Thoracic aorta endothelial cell (primary cell): ENCODE results near the gene TMEM86B. TPM values are rescaled to one million over a fixed set of nuclear protein-coding genes. Genes with fewer than 3 reads are reported as not detected.

Experiments
- small RNA-seq: library from RNA; depleted of rRNA; stranded (forward); fragments of <200 nt; gene quantifications from one replicate; pipeline ENCODE3, GENCODE V24; 2012
- total RNA-seq: library from RNA; depleted of rRNA; stranded (reverse); fragments of >200 nt; gene quantifications from 2 replicates; pipeline ENCODE4 v1.2.3, GENCODE V29; 2012

The TMEM86B gene, protein sequence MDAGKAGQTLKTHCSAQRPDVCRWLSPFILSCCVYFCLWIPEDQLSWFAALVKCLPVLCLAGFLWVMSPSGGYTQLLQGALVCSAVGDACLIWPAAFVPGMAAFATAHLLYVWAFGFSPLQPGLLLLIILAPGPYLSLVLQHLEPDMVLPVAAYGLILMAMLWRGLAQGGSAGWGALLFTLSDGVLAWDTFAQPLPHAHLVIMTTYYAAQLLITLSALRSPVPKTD
- total RNA-seq, result 1.4 and 1.7 TPM in 2 replicates

DNA sequence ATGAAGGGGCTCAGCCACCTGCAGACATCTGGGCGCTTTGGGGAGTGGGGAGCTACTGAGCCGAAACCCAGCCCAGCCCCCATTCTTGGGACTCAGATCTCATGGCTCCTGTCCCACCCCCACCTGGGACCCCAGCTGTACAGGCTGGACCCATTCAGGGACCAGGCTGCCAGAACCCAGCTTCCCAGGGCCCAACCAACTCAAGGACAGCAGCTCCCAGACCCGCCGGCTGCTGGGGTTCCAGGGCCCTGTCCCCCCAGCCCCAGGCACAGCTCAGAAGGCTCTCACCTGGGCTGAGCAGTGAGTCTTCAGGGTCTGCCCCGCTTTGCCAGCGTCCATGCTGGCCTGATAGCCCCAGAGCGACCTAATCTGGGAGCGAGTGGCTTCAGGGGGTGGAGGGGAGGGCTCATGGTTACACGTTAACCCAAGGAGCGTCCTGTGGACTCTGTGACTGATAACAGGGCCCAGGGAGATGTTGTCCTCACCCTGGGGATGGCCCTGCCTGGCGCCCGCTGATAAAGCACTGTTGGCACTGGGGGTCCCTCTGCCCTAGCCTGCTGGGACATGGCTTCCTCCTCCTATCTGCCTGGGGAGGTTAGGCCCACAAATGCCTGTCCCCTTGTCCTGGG, at the start of gene TMEM86B:
Gene TMEM86B (minus strand): TSS at position 361 of the 629 bp plus-strand sequence. CDS start 22 bp downstream, at position 339.

DNA sequence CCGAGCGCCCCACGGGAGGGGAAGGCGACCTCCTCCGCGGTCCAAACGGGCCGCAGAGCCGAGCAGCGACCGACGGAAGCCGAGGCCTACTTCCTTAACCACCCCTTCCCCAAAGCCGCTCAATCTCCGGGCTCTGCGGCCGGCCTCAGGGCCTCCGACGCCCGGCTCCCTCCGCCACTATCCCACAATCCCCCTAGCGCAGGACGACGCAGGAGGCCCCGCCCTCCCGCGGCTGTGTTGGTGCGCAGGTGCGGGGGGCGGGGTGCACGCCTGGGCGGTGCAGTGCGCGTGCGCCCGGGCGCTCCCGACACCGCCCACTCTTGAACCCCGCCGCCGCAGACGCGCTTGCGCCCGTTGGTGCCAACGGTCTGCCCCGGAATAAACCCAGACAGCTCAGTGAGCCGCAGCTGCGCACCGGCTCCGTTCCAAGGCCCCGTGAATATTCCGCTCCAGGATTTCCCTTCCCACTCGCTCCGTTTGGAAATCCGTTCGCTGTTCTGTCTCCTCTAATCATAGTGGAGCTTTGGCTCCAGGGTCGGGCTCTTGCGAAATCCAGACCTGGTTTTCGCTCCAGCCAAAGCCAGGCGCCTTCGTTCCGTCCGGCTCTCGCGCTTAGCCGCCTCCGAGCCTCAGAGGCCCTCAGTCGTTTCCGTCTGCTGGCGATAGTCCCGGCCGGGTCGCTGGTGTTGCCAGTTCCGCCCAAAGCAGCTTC, 30.4 kb upstream of the TMEM86B start, which contains the start of gene PPP6R1:
Gene PPP6R1 (minus strand): TSS at position 190 of the 712 bp plus-strand sequence. CDS start 11,914 bp downstream, outside the sequence.

DNA sequence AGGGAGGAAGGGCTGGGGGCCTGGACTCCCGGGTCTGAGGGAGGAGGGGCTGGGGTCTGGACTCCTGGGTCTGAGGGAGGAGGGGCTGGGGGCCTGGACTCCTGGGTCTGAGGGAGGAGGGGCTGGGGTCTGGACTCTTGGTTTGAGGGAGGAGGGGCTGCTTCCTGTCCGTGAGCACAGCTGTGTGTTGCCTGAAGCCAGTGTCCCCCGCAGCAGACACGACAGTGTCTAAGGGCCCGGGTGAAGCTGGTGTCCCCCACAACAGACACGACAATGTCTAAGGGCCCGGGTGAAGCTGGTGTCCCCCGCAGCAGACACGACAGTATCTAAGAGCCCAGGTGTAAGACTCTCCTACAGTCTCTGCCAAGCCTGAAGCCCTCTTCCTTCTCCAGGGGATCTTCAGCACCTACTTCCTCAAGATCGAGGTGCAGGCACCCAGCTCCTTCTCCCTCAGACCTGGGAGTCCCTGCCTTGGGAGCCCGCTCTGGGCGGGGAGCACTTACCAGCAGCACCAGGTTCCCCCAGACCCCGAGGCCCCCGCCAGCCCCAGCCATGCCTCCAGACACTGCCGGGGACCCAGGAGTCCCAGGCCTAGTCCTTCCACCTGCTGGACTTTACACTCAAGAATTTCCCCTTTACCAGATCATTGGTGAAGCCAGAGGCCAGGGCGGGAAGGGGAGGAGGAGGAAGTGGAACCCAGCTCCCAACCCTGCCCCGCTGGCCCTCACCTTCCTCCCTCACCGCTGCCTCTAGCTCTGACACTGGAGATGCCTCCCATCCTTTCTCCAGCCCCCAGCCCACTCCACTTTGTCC, 19.5 kb downstream of the TMEM86B start, which contains the start of gene PTPRH:
Gene PTPRH (minus strand): TSS at position 622 of the 813 bp plus-strand sequence. CDS start 68 bp downstream, at position 554.

DNA sequence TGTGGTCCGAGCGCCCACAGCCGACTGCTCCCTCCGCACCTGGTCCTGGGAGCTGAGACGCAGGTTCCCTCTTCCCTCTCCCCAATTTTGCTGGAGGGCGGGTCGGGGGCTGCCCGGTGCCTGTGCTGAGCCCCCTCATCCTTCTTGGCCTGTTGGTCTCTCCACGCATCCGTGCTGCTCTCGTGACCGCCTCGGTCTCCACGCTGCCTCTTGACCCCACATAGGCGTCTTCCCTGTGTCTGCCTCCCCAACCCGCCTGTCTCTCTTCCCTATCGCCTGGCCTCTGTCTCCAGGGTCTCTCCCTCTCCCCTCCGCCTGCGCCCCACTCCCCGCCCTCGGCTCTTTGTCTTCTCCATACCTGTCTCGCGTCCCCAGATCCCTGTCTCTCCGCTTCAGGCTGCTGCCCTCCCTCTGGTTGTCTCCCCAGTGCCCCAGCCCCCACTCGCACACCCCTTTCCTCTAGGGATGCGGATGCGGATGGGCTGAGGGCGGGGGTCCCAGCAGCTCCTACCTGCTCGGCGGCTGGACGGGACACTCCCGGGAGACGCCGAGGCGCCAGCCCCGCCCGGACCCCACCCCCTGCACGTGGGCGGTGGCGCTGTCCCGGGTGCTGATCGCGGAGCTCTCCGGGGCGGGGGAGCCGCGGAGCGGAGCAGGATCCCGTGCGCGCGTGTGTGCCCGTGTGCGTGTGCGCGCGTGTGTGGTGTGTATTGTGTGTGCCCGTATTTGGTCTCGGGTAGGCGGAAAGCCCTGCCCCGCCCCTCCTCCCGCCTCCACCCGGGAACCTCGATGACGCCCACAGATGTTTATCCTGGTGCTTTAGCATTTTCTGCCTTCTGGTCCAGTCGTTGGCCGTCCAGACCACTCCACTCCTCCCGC, 48.7 kb downstream of the TMEM86B start, which contains the start of gene SYT5:
Gene SYT5 (minus strand): TSS at position 684 of the 879 bp plus-strand sequence. CDS start 1,248 bp downstream, outside the sequence.

Small RNA genes lying within 50 kb of the gene (small RNA-seq; reads per million reads assigned to genes)
- gene MIR6802, result not detected
- gene MIR6803, result not detected
- gene MIR6804, result not detected

Other genes with a start within 250 kb of the TMEM86B start
- gene GP6, start 190.5 kb downstream of the TMEM86B start, total RNA-seq, result not detected in 2 replicates
- 8.1 and 11.7 TPM in 2 replicates for gene RDH13, start 165.6 kb downstream of the TMEM86B start, total RNA-seq
- 6.3 and 10.5 TPM in 2 replicates for gene EPS8L1, start 152.9 kb downstream of the TMEM86B start, total RNA-seq
- gene PPP1R12C, start 111.1 kb downstream of the TMEM86B start, total RNA-seq, result 56.1 and 64.4 TPM in 2 replicates
- 1.0 and 2.9 TPM in 2 replicates for gene TNNT1, start 79.6 kb downstream of the TMEM86B start, total RNA-seq
- not detected in 2 replicates for gene TNNI3, start 71.0 kb downstream of the TMEM86B start, total RNA-seq
- 0.27 and 0.29 TPM in 2 replicates for gene DNAAF3, start 62.1 kb downstream of the TMEM86B start, total RNA-seq
- 0.07 TPM in 1 of 2 replicates, not detected in the other for gene SYT5, start 48.5 kb downstream of the TMEM86B start, total RNA-seq
- gene PTPRH, start 19.3 kb downstream of the TMEM86B start, total RNA-seq, result 0.22 and 0.53 TPM in 2 replicates
- 43.8 and 52.8 TPM in 2 replicates for gene PPP6R1, start 30.3 kb upstream of the TMEM86B start, total RNA-seq
- 28.6 and 31.8 TPM in 2 replicates for gene HSPBP1, start 51.3 kb upstream of the TMEM86B start, total RNA-seq
- 1.6 TPM in 1 of 2 replicates, not detected in the other for gene BRSK1, start 55.2 kb upstream of the TMEM86B start, total RNA-seq
- gene TMEM150B, start 96.6 kb upstream of the TMEM86B start, total RNA-seq, result not detected in 2 replicates
- gene KMT5C, start 111.1 kb upstream of the TMEM86B start, total RNA-seq, result 5.0 and 5.7 TPM in 2 replicates
- gene COX6B2, start 126.0 kb upstream of the TMEM86B start, total RNA-seq, result 0.29 TPM in 1 of 2 replicates, not detected in the other
- gene GARIN5B, start 134.5 kb upstream of the TMEM86B start, total RNA-seq, result not detected in 2 replicates
- gene IL11, start 141.7 kb upstream of the TMEM86B start, total RNA-seq, result not detected in 2 replicates
- not detected in 2 replicates for gene TMEM190, start 148.1 kb upstream of the TMEM86B start, total RNA-seq
- not detected in 2 replicates for gene TMEM238, start 155.5 kb upstream of the TMEM86B start, total RNA-seq
- gene RPL28, start 157.2 kb upstream of the TMEM86B start, total RNA-seq, result 346 and 438 TPM in 2 replicates
- gene UBE2S, start 179.0 kb upstream of the TMEM86B start, total RNA-seq, result 110 and 177 TPM in 2 replicates
- not detected in 2 replicates for gene SHISA7, start 214.5 kb upstream of the TMEM86B start, total RNA-seq
- gene ISOC2, start 232.9 kb upstream of the TMEM86B start, total RNA-seq, result 33.5 and 43.0 TPM in 2 replicates
- gene C19orf85, start 236.0 kb upstream of the TMEM86B start, total RNA-seq, result not detected in 2 replicates
- gene ZNF628, start 247.9 kb upstream of the TMEM86B start, total RNA-seq, result 2.4 and 3.2 TPM in 2 replicates